KOPT-K1 (cell line): ENCODE results near the gene GRID2.

Experiments
- H3K27ac ChIP-seq: fragments of 200-600 bp; sonication (generic); 2 replicates; pipeline ENCODE4 v1.5.1; 2016; ENCODE audit warnings: antibody characterized with exemption, mild to moderate bottlenecking, low read depth, low read length; ENCODE audit not compliant: poor library complexity, severe bottlenecking
- H3K36me3 ChIP-seq: fragments of 200-600 bp; sonication (generic); 2 replicates; pipeline ENCODE4 v1.5.1; 2017; ENCODE audit warnings: antibody characterized with exemption, mild to moderate bottlenecking, low read length, moderate library complexity; ENCODE audit not compliant: insufficient read depth
- H3K9me3 ChIP-seq: fragments of 200-600 bp; sonication (generic); 2 replicates; pipeline ENCODE4 v1.5.1; 2017; ENCODE audit warnings: antibody characterized with exemption, low read length, mild to moderate bottlenecking; ENCODE audit not compliant: insufficient read depth, poor library complexity, severe bottlenecking

Gene GRID2

DNA sequence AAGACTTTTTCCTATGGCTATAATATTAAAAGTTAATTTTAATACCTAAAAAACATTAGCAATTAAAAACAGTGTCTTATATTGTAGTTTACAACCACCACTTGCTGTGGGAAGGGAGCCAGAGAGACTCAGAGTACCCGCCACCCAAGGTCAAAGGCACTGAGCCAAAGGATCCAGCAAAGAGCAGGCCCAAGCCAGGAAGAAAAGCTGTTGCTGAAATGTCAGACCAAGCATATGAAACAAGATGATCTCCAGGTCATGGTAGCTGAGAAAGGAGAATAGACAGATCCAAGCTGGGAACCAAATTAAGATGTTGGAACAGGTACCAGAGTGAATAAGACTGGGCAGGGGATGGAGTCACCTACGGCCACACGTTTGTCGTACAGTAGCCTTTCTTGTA lies 1506.0 kb downstream of the GRID2 start:
- Histone ChIP-seq H3K9me3 (no peaks in the 10 kb centered on the region), H3K27ac (no peak overlapping the region), H3K36me3 (no peaks in the 10 kb centered on the region)

DNA sequence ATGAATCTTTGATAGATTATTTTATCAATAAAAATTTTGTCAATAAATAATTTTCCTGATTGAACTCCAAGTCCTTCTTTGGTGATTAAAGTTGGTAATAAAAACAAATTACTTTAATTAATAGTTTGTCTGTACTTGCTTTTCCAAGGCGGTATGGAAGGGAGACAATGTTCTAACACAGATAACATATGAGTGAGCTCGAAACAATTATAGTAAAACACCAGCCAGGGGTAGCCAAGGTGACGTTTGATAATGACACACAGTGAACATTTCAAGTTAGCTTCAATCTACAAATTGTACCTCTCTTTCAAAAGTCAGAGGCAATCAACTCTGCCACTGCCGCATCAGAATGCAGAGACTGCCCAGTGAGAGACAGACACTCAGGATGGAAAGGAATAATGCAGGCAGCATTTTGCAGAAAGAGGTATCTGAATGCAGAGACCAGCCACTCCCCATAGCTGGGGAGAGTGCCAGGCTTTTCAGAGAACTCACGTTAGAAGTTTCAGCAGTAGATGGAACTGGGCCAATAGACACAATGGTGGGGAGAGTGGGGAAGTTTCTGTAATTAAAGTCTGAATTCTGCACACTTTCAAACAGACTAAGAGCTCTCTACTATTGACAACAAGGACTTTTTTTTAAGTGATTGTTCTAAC lies 1506.7 kb downstream of the GRID2 start:
- Histone ChIP-seq H3K9me3 (no peaks in the 10 kb centered on the region), H3K27ac (no peak overlapping the region), H3K36me3 (no peaks in the 10 kb centered on the region)

DNA sequence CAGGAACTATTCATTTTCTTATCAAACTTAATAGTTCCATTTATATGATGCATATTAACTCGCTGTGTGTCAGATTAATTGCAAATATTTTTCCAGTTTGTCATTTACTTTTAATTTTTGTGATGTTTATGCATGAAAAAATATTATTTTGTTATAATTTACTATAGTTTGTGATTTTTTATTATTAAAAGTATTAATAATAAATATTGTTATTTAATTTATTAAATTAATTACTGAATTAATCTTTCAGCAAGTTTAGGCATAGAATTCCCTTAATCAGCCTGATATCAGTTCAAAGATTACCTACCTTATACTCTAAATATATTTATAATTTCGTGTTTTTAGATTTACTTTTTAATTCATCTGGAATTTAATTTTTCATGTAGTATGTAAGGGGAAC lies 1509.3 kb downstream of the GRID2 start:
- no peak overlapping the region for H3K27ac ChIP-seq
- H3K36me3 ChIP-seq: no peaks in the 10 kb centered on the region
- no peaks in the 10 kb centered on the region for H3K9me3 ChIP-seq

DNA sequence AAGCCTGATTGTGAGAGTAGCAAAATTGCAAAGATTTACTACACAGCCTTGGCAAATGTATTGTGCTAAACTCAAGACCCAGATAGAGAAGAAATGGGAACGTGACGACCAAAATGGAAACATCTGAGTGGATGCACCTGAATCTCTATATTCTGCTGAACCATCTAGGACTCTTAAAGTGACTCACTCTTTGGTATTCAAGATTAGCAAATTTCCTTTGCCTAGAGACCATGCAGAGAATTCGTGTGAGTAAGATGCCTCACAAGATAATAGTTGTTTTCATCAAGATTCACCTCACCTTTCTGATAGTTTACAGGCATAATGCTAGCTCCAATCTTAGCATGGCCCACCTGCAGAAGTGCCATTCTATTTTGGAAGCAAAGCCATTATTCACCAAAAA lies 1510.4 kb downstream of the GRID2 start:
- Histone ChIP-seq H3K36me3 (no peaks in the 10 kb centered on the region), H3K27ac (no peak overlapping the region), H3K9me3 (no peaks in the 10 kb centered on the region)

DNA sequence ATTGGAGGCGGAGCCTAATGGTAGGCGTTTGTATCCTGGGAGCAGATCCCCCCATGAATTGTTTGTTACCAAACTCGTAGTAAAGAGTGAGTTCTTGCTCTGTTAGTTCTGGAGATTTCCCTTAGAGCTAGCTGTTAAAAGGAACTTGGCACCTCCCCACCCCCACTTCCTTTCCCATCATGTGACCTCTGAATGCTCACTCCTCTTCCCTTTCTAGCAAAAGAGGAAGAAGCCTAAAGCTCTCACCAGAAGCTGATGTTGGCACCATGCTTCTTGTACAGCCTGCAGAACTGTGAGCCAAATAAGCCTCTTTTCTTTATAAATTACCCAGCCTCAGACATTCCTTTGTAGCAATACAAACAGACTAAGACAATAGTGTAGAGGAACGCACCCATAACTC lies 1511.0 kb downstream of the GRID2 start:
- H3K36me3 ChIP-seq: no peaks in the 10 kb centered on the region
- H3K27ac ChIP-seq: no peak overlapping the region
- no peaks in the 10 kb centered on the region for H3K9me3 ChIP-seq
